HG02884 (cell line): Measurements from ENCODE around the gene DUXB.

Source experiments
- ATAC-seq: cut with Tn5 transposase; IDR thresholded peaks from one replicate; pipeline ENCODE4 v1.9.1; 2021; ENCODE audit warnings: mild to moderate bottlenecking, moderate library complexity; ENCODE audit not compliant: unreplicated experiment

The DUXB gene

GRCh38 chr16:75660726-75661302 is 40.4 kb downstream of the DUXB start:
- ATAC-seq: no peak

GRCh38 chr16:75660321-75660720 is 40.9 kb downstream of the DUXB start:
- no peak for ATAC-seq

GRCh38 chr16:75658175-75658574 is 43.1 kb downstream of the DUXB start:
- ATAC-seq: no peak

DNA sequence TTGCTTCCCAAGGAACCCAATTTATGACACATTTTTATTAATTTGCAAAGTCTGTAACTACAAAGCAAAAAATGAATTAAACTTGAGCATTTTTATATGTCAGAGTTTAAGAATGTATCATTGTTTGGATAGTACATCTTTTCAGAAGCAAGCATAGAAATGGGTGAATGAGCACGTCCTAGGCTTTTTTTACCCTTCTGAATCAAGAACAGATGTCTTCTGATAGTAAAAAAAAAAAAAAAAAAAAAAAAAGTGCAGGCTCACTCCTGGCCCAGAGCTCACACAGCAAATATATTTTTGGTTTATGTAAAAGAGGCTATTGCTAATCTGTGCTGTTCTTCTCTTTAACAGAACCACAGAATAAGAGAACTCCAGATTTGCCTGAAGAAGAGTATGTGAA is 47.3 kb downstream of the DUXB start:
- no peak for ATAC-seq

DNA sequence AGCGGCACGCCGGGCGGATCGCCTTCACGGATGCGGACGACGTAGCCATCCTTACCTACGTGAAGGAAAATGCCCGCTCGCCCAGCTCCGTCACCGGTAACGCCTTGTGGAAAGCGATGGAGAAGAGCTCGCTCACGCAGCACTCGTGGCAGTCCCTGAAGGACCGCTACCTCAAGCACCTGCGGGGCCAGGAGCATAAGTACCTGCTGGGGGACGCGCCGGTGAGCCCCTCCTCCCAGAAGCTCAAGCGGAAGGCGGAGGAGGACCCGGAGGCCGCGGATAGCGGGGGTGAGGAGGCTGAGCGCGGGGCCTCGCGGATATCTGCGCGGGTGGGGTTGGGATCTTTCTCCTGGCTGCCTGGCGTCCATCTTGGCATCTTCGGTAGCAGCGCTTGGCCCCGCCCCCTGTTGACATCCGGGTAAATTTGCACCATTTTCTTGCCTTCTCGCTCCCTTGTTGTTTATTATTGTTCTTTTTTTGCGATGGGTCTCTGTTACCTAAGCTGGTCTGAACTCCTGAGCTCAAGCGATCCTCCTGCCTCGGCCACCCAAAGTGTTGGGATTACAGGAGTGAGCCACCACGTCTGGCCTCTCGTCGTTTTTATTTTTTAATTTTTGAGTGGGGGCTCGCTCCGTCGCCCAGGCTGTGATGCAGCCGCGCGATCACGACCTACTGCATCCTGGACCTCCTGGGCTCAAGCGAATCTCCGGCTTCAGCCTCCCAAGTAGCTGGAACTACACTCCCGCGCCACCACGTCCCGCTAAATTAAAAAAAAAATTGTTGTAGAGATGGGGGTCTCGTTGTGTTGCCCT is 52.8 kb downstream of the DUXB start:
- ATAC-seq: peak; percentile 26

DNA sequence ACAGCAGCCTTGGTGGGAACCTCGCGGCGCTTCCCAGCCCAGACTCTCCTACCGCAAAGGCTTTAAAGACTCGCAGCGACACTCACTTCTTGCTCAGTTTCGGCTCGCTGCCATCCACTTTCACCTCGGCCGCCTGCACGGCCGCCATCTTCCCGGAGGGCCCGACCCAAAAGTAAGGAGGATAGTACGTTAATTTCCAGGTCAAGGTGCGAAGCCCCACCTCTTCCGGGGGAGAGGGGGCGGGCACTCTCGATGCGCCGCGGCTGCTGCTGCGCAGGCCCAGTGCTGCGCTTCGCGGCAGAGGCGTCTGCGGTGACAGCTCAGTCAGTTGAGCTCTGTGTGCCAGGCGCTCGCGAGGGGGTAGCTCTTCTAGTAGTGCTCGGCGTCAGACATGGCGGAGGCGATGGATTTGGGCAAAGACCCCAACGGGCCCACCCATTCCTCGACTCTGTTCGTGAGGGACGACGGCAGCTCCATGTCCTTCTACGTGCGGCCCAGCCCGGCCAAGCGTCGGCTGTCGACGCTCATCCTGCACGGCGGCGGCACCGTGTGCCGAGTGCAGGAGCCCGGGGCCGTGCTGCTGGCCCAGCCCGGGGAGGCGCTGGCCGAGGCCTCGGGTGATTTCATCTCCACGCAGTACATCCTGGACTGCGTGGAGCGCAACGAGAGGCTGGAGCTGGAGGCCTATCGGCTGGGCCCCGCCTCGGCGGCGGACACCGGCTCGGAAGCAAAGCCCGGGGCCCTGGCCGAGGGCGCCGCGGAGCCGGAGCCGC is 53.6 kb downstream of the DUXB start, which contains the start of the genes KARS1 and TERF2IP:
Gene KARS1, minus strand, starts transcription at position 174 of the 773 bp plus-strand sequence. Its CDS starts 26 bp downstream, at position 148.
Gene TERF2IP, plus strand, starts transcription at position 282 of the 773 bp plus-strand sequence. Its CDS starts 110 bp downstream, at position 392.
- peak; percentile 78 for ATAC-seq

GRCh38 chr16:75647112-75647491 is 54.2 kb downstream of the DUXB start:
- peak; percentile 13 for ATAC-seq

DNA sequence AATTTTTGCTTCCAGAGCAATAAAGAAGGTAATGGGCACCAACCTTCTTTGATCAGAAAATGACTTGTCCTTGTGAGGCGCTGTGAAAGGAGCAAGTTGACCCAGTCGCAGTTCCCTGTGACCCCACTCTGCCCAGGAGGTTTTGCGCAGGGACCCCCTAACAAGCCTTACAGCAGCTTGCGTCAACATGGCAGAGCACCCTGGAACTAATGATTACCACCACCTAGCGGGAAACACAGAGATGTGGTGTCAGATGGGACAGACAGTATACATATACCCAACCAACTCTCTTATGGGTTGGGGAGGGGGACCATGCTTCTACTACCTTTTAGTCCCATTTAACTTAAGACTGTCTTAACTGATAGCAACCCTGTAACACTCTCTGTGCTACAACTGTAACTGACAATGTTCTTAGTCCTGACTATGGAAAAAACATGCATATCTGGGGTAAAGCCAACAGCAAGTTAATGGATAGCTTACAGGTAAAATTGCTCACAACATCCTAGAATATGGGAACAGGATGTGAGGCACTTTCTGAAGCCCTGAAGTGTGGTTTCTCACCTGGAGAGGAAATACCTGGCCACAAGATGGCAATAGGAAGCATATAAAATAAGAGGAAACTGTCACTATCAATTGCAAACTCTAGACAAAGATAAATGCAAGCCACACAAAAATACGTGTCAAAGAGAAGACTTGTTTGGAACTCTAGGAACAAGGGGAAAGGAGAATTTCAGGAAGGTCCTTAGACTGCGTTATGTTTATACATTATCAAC is 56.8 kb downstream of the DUXB start:
- ATAC-seq: no peak
